ENCODE results near the gene DMD.
"Not testable (repeated sequence)": the region's sequence is repeated elsewhere in the genome, so short reads cannot be mapped to it uniquely, and the experiment has no call there.

The DMD gene

GRCh38 chrX:31969714-31970113, 1241.6 kb downstream of the DMD start:
- no peak for DNase-seq

GRCh38 chrX:31962256-31962655, 1249.1 kb downstream of the DMD start:
- DNase-seq = no peak

GRCh38 chrX:31934842-31935370, 1276.4 kb downstream of the DMD start:
- no peak for DNase-seq

GRCh38 chrX:31934015-31934414, 1277.3 kb downstream of the DMD start:
- DNase-seq = no peak

GRCh38 chrX:31932769-31933168, 1278.6 kb downstream of the DMD start:
- DNase-seq = no peak

GRCh38 chrX:31932320-31932719, 1279.0 kb downstream of the DMD start:
- DNase-seq = not testable (repeated sequence)

GRCh38 chrX:31931225-31931624, 1280.1 kb downstream of the DMD start:
- no peak for DNase-seq

GRCh38 chrX:31929366-31929765, 1282.0 kb downstream of the DMD start:
- no peak for DNase-seq

GRCh38 chrX:31921236-31921635, 1290.1 kb downstream of the DMD start:
- no peak for DNase-seq

- DNase-seq = no peak
Measured at GRCh38 chrX:31909850-31910572, 1301.3 kb downstream of the DMD start.

- no peak for DNase-seq
Measured at GRCh38 chrX:31894152-31894551, 1317.2 kb downstream of the DMD start.

- DNase-seq = no peak
Measured at GRCh38 chrX:31893525-31893924, 1317.8 kb downstream of the DMD start.

- DNase-seq = no peak
Measured at GRCh38 chrX:31889088-31889487, 1322.3 kb downstream of the DMD start.

- no peak for DNase-seq
Measured at GRCh38 chrX:31884535-31884934, 1326.8 kb downstream of the DMD start.

GRCh38 chrX:31872007-31872406, 1339.3 kb downstream of the DMD start:
- DNase-seq = no peak

GRCh38 chrX:31870267-31870666, 1341.1 kb downstream of the DMD start:
- DNase-seq = no peak

- DNase-seq = no peak
Measured at GRCh38 chrX:31860686-31861085, 1350.7 kb downstream of the DMD start.

GRCh38 chrX:31858915-31859314, 1352.4 kb downstream of the DMD start:
- no peak for DNase-seq

GRCh38 chrX:31854716-31855115, 1356.6 kb downstream of the DMD start:
- DNase-seq = no peak

GRCh38 chrX:31851761-31852160, 1359.6 kb downstream of the DMD start:
- no peak for DNase-seq

GRCh38 chrX:31847773-31848172, 1363.6 kb downstream of the DMD start:
- no peak for DNase-seq

- no peak for DNase-seq
Measured at GRCh38 chrX:31845003-31845402, 1366.3 kb downstream of the DMD start.

- DNase-seq = no peak
Measured at GRCh38 chrX:31838617-31839016, 1372.7 kb downstream of the DMD start.

GRCh38 chrX:31837445-31838049, 1373.8 kb downstream of the DMD start:
- no peak for DNase-seq

- DNase-seq = no peak
Measured at GRCh38 chrX:31836479-31836878, 1374.9 kb downstream of the DMD start.
